Fibroblast of villous mesenchyme (primary cell): ENCODE data around the gene PDP2. TPM values are rescaled to one million over a fixed set of nuclear protein-coding genes. Genes with fewer than 3 reads are reported as not detected.
A peak's percentile ranks its signal among the peaks of the same experiment; 100 is the strongest.

ENCODE experiments used
- DNase-seq: peaks from one replicate; pipeline ENCODE4 v3.0.0-alpha.2; 2010; ENCODE audit warnings: low read depth
- H3K4me3 ChIP-seq: 2 replicates; pipeline ENCODE4 v1.5.1; 2011; ENCODE audit warnings: low read depth, mild to moderate bottlenecking, low read length
- CTCF ChIP-seq: IDR thresholded peaks from 2 replicates; pipeline ENCODE4 v1.5.1; 2012; ENCODE audit warnings: low read depth, mild to moderate bottlenecking, low read length; ENCODE audit not compliant: insufficient read depth
- total RNA-seq: library from RNA; depleted of rRNA; stranded (reverse); fragments of >200 nt; gene quantifications from 2 replicates; pipeline ENCODE4 v1.2.3, GENCODE V29; 2012

Gene PDP2
- total RNA-seq, 1 donor = 25.9 TPM

GRCh38 chr16:66872943-66873684 lies 7.2 kb upstream of the PDP2 start:
- TF ChIP-seq CTCF = peak; percentile 90
- peak; percentile 97 for DNase-seq
- peak overlapping the region; percentile 51 for H3K4me3 ChIP-seq

- H3K4me3 ChIP-seq = no peak overlapping the region
- TF ChIP-seq CTCF = no peak
- DNase-seq = no peak
Observed at GRCh38 chr16:66873685-66874055, 6.6 kb upstream of the PDP2 start.

GRCh38 chr16:66874079-66874775 lies 6.1 kb upstream of the PDP2 start:
- TF ChIP-seq CTCF = no peak
- peak; percentile 69 for DNase-seq
- H3K4me3 ChIP-seq = no peak overlapping the region

- DNase-seq = no peak
- no peak for TF ChIP-seq CTCF
- no peak overlapping the region for H3K4me3 ChIP-seq
Observed at GRCh38 chr16:66878067-66878466, 2.2 kb upstream of the PDP2 start.

GRCh38 chr16:66881014-66881417 lies 701 bp downstream of the PDP2 start:
- H3K4me3 ChIP-seq = peak overlapping the region; percentile 72
- DNase-seq = no peak
- no peak for TF ChIP-seq CTCF

- DNase-seq = no peak
- no peak for TF ChIP-seq CTCF
- H3K4me3 ChIP-seq = peak overlapping the region; percentile 72
Observed at GRCh38 chr16:66881560-66881959, 1.2 kb downstream of the PDP2 start.
